ENCODE results near the gene COL10A1. TPM values are rescaled to one million over a fixed set of nuclear protein-coding genes. Genes with fewer than 3 reads are reported as not detected.

The COL10A1 gene
- total RNA-seq, 4 donors from 2014 or later: not detected

DNA sequence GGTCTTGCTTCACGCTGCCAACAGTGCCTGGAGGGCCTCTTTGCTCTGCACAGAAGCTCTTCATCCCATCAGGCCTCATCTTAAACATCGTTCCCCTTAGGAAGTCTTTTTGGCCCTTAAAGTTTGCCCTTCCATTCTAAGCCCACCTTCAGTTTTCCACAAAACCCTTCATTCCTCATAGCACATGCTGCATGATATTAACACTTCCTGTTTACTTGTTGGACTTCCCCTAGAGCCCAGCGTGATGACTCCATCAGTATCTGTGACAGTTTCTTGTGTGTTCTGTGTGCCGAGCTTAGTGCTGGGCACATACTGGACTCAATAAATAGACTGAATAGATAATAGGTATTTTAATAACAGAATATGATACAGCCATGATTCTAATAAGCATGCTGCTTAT is 23.1 kb downstream of the COL10A1 start:
- H3K9me3 ChIP-seq: no peaks in the 10 kb centered on the region
- H3K36me3 ChIP-seq: no peaks in the 10 kb centered on the region
- no peaks in the 10 kb centered on the region for H3K27me3 ChIP-seq
- no peak overlapping the region for H3K4me3 ChIP-seq
- TF ChIP-seq POLR2A (IDR thresholded peaks at IDR 0.05): no peak
- TF ChIP-seq, protein P1, sequence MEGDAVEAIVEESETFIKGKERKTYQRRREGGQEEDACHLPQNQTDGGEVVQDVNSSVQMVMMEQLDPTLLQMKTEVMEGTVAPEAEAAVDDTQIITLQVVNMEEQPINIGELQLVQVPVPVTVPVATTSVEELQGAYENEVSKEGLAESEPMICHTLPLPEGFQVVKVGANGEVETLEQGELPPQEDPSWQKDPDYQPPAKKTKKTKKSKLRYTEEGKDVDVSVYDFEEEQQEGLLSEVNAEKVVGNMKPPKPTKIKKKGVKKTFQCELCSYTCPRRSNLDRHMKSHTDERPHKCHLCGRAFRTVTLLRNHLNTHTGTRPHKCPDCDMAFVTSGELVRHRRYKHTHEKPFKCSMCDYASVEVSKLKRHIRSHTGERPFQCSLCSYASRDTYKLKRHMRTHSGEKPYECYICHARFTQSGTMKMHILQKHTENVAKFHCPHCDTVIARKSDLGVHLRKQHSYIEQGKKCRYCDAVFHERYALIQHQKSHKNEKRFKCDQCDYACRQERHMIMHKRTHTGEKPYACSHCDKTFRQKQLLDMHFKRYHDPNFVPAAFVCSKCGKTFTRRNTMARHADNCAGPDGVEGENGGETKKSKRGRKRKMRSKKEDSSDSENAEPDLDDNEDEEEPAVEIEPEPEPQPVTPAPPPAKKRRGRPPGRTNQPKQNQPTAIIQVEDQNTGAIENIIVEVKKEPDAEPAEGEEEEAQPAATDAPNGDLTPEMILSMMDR (IDR thresholded peaks at IDR 0.05): no peak
- H3K4me1 ChIP-seq: peaks cover 0 to 45% (median 7%) of the 10 kb centered on the region in 4 donors
- DNase-seq: no peak
- H3K27ac ChIP-seq: no peak overlapping the region

DNA sequence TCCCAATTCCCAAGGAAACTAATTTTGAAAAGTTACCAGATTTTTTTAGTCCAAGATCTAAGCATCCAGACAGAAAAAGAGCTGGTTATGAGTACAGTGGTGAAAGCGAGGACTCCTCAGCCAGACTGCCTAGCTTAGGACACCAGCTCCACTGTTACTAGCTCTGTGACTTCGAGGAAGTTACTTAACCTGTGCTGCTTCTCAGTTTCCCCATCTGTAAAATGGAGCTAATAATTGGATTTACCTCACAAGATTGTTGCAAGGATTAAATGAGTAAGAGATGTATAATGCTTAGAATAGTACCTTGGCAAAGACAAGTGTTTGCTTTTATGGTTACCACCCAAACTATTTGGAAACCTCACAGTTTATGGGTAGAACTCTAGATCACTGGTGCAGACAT is 24.1 kb downstream of the COL10A1 start:
- H3K27me3 ChIP-seq: no peaks in the 10 kb centered on the region
- H3K36me3 ChIP-seq: no peaks in the 10 kb centered on the region
- H3K4me1 ChIP-seq: peaks cover 0 to 45% (median 7%) of the 10 kb centered on the region in 4 donors
- H3K9me3 ChIP-seq: no peaks in the 10 kb centered on the region
- peak overlapping the region; percentile 90 to 98 (median 96) for H3K27ac ChIP-seq
- peak overlapping the region; percentile 61 to 93 (median 80) for H3K4me3 ChIP-seq
- TF ChIP-seq, protein P1 (IDR thresholded peaks at IDR 0.05): no peak
- no peak for TF ChIP-seq POLR2A (IDR thresholded peaks at IDR 0.05)
- no peak for DNase-seq

DNA sequence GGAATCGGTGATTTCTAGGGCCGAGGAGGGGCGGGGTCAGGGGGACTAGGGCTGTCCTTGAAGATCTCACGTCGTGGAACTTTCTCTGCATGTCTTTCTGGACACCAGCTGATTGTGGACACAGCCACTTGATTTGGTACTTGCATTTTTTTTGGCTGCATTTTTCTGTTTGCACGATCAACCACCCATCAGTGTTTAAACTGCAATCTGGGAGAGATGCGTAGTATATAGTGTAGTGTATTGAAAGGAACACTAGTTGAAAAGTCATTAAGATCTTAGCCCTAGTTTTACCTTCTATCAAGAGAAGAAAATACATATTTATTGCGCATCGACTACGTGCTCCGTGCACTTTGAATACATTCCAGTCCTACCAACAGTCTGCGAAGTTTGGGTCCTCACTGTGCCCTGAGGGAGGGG is 24.6 kb downstream of the COL10A1 start:
- Histone ChIP-seq H3K36me3 (no peaks in the 10 kb centered on the region), H3K27ac (peak overlapping the region; percentile 90 to 98 (median 96)), H3K4me3 (peak overlapping the region; percentile 61 to 93 (median 80)), H3K27me3 (no peaks in the 10 kb centered on the region), H3K9me3 (peaks cover 0 to 3% (median under 1%) of the 10 kb centered on the region in 4 donors), H3K4me1 (peaks cover 0 to 44% (median 7%) of the 10 kb centered on the region in 4 donors)
- TF ChIP-seq POLR2A (IDR thresholded peaks at IDR 0.05): no peak
- TF ChIP-seq, protein P1 (IDR thresholded peaks at IDR 0.05): no peak
- DNase-seq: peak in 1 of 3 donors; percentile 86

DNA sequence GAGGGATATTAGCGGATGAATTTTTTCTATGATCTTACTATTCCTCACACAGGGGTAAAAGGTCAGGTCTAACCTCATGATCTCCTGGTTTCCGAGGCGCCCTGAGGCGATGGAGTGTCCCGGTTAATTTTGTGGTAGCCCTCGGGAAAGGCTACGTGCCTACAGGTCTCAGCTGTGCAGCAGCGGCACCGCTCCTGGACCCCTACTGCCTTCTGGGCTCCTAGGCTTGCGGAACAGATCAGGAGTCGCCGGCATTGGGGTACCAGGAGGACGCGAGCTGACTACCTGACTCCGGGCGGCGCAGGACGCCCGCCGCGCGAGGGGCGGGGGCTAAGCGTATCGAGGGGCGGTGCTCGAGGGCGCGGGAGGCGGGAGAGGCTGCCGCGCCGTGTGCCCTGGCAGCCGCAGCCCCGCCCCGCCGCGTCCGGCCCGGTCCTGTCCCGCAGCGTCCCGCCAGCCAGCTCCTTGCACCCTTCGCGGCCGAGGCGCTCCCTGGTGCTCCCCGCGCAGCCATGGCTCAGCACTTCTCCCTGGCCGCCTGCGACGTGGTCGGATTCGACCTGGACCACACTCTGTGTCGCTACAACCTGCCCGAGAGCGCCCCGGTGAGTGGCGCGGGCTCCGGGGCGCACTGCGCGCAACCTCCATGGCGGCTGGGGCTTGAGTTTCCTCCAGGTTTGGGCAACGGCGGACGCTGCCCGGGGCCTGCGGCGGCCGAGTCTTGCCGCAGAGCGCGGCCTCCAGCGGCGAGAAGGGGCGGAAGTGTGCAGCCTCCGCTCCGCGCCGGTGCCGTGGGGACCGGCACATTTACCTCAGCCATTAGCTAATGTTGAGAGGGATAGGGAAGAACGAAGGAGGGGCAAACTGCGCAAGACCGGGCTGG is 25.3 kb downstream of the COL10A1 start, which contains the start of gene NT5DC1:
Gene NT5DC1, plus strand, starts transcription at position 435 of the 883 bp plus-strand sequence. Its CDS starts 78 bp downstream, at position 513.
- H3K27me3 ChIP-seq: no peaks in the 10 kb centered on the region
- peaks cover 0 to 9% (median 3%) of the 10 kb centered on the region in 4 donors for H3K9me3 ChIP-seq
- H3K4me3 ChIP-seq: peak within 1 kb of the TSS; percentile 61 to 93 (median 80)
- TF ChIP-seq, protein P1 (IDR thresholded peaks at IDR 0.05): peak in 4 of 6 experiments; percentile 23 to 52 (median 50)
- peak; percentile 70 to 86 for TF ChIP-seq POLR2A (IDR thresholded peaks at IDR 0.05)
- H3K4me1 ChIP-seq: peaks cover 0 to 37% (median 7%) of the 10 kb centered on the region in 4 donors
- peak; percentile 84 to 94 (median 94) for DNase-seq
- H3K27ac ChIP-seq: peak within 1 kb of the TSS; percentile 90 to 98 (median 96)
- no peaks in the 10 kb centered on the region for H3K36me3 ChIP-seq

DNA sequence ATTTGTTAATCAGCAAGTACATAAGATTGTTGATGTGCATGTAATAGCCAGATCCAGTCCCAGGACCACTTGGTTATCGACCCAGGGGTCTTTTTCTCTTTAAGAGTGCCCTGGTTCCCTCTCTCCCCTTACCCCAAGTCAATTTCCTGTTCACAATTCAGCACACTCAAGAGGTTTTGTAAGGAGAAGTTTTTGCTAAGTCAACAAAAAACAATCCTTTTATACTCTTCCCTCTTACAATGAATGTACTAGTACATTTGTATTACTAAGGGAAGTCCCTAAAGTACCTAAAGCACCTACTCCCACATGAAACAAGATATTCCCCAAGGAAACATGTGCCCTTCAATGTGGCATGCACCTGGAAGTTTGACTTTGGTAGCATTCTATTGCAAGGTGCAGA is 26.9 kb downstream of the COL10A1 start:
- TF ChIP-seq POLR2A (IDR thresholded peaks at IDR 0.05): no peak
- TF ChIP-seq, protein P1 (IDR thresholded peaks at IDR 0.05): no peak
- DNase-seq: no peak
- H3K4me3 ChIP-seq: no peak overlapping the region
- H3K27me3 ChIP-seq: no peaks in the 10 kb centered on the region
- H3K9me3 ChIP-seq: peaks cover 0 to 12% (median 3%) of the 10 kb centered on the region in 4 donors
- H3K36me3 ChIP-seq: no peaks in the 10 kb centered on the region
- no peak overlapping the region for H3K27ac ChIP-seq
- peaks cover 0 to 24% (median 7%) of the 10 kb centered on the region in 4 donors for H3K4me1 ChIP-seq

Data from Peyer's patch (tissue), 4 donors.